Endothelial cell of umbilical vein (primary cell): Measurements from ENCODE around the gene CPZ. TPM values are rescaled to one million over a fixed set of nuclear protein-coding genes. Genes with fewer than 3 reads are reported as not detected.

ENCODE experiments used
- BruUV-seq: library from RNA; stranded (reverse); fragments of 400-500 nt; replicated peaks from 2 replicates; lab custom pipeline; 2021; lab: Mats Ljungman, UMichigan
- CTCF ChIA-PET: fragments of 300-600, 350-600 bp; sonication (Branson Sonifier 250); formaldehyde crosslinking; loops from one replicate; lab custom pipeline; 2021; ENCODE audit warnings: antibody characterized with exemption, inconsistent platforms; lab: Charles Lee
- POLR2A ChIA-PET: fragments of 300-600, 350-600 bp; sonication (Branson Sonifier 250); formaldehyde crosslinking; loops from one replicate; lab custom pipeline; 2021; ENCODE audit warnings: antibody characterized with exemption, inconsistent platforms; lab: Charles Lee
- DNase-seq: peaks from one replicate; pipeline ENCODE4 v3.0.0-alpha.2; 2011; ENCODE audit warnings: low read depth, low spot score
- FAIRE-seq: peaks from 2 replicates; lab custom pipeline; 2011; peaks lifted over from hg19 to GRCh38; lab: Jason Lieb, UNC
- H2AFZ ChIP-seq: 2 replicates; pipeline ENCODE4 v1.6.0; 2012; ENCODE audit warnings: low read depth, low read length, control low read depth, inconsistent platforms
- H3K27ac ChIP-seq: 2 replicates; pipeline ENCODE4 v1.5.1; 2011; ENCODE audit warnings: low read depth, mild to moderate bottlenecking, control low read depth, low read length, moderate library complexity; ENCODE audit not compliant: insufficient read depth
- H3K27me3 ChIP-seq, 2 experiments: 2 replicates each; pipeline versions ENCODE4 v1.6.0 to v1.6.1; 2011; ENCODE audit warnings: low read length in 2 of 2, mixed read lengths in 1 of 2; ENCODE audit not compliant: control insufficient read depth in 2 of 2, insufficient read depth in 2 of 2
- H3K36me3 ChIP-seq, 2 experiments: 2 replicates in 1 of 2; 3 replicates in 1 of 2; pipeline ENCODE4 v1.5.1; 2011; ENCODE audit warnings: low read length in 2 of 2, mild to moderate bottlenecking in 1 of 2, moderate library complexity in 1 of 2; ENCODE audit not compliant: control insufficient read depth in 2 of 2, insufficient read depth in 2 of 2; ENCODE audit errors: extremely low read depth in 1 of 2
- H3K4me1 ChIP-seq: 3 replicates; pipeline ENCODE4 v1.5.1; 2011; ENCODE audit warnings: mild to moderate bottlenecking, low read length; ENCODE audit not compliant: control insufficient read depth, insufficient read depth; ENCODE audit errors: extremely low read depth
- H3K4me2 ChIP-seq: 2 replicates; pipeline ENCODE4 v1.6.1; 2011; ENCODE audit warnings: low read length, control low read depth, mixed read lengths; ENCODE audit not compliant: insufficient read depth
- H3K4me3 ChIP-seq, 3 experiments: fragments of 200-600 bp in 1 of 3; sonication (generic), shearing (Covaris generic) in 1 of 3; replicated peaks in 1 of 3; 2 replicates each; pipeline ENCODE4 v1.5.1; 2011 to 2016; ENCODE audit warnings: control low read depth in 3 of 3, low read length in 3 of 3, mild to moderate bottlenecking in 2 of 3, inconsistent platforms in 1 of 3, low read depth in 1 of 3, moderate library complexity in 1 of 3; ENCODE audit not compliant: insufficient read depth in 1 of 3
- H3K79me2 ChIP-seq: 2 replicates; pipeline ENCODE4 v1.6.0; 2012; ENCODE audit warnings: low read length, inconsistent platforms; ENCODE audit not compliant: control insufficient read depth, insufficient read depth
- H3K9ac ChIP-seq: replicated peaks from 2 replicates; pipeline ENCODE3; 2011; ENCODE audit warnings: low read length, control low read depth; ENCODE audit not compliant: insufficient read depth; ENCODE audit errors: extremely low read depth
- H3K9me1 ChIP-seq: replicated peaks from 3 replicates; pipeline ENCODE4 v1.6.0; 2011; ENCODE audit warnings: mild to moderate bottlenecking, low read length; ENCODE audit not compliant: control insufficient read depth, insufficient read depth; ENCODE audit errors: extremely low read depth
- H3K9me3 ChIP-seq: replicated peaks from 2 replicates; pipeline ENCODE4 v1.5.1; 2012; ENCODE audit warnings: low read length, inconsistent platforms; ENCODE audit not compliant: control insufficient read depth, insufficient read depth
- H4K20me1 ChIP-seq: replicated peaks from 2 replicates; pipeline ENCODE3; 2011; ENCODE audit warnings: mild to moderate bottlenecking, low read length; ENCODE audit not compliant: control insufficient read depth, insufficient read depth; ENCODE audit errors: extremely low read depth
- GATA2 ChIP-seq: IDR thresholded peaks from 2 replicates; pipeline ENCODE4 v1.7.0; 2011; ENCODE audit warnings: low read depth, mild to moderate bottlenecking, moderate library complexity, mixed read lengths, low read length; ENCODE audit not compliant: insufficient read length, insufficient read depth
- JUN ChIP-seq: IDR thresholded peaks from 2 replicates; pipeline ENCODE4 v1.6.1; 2011; ENCODE audit warnings: borderline replicate concordance, low read depth; ENCODE audit not compliant: insufficient read length, insufficient read depth
- MAX ChIP-seq: IDR thresholded peaks from 2 replicates; pipeline ENCODE4 v1.6.1; 2011; ENCODE audit not compliant: insufficient read depth, insufficient read length
- POLR2AphosphoS5 ChIP-seq: IDR thresholded peaks from 2 replicates; pipeline ENCODE4 v1.6.1; 2012; ENCODE audit warnings: low read depth, mild to moderate bottlenecking, control low read depth, low read length, moderate library complexity; ENCODE audit not compliant: insufficient read depth
- dilution Hi-C: fragments of 300-500 bp; cut with MboI; formaldehyde crosslinking; loops from one replicate; pipeline ENCODE4 v1.15.0; 2019; ENCODE audit warnings: low sequenced_read_pairs; ENCODE audit not compliant: extremely low pct_ligation_motif_present
- intact Hi-C: fragments of 100-400 bp; cut with micrococcal nuclease; formaldehyde crosslinking; loops from one replicate; pipeline ENCODE4 v1.10.0; 2022
- polyA plus RNA-seq, 4 experiments: library from polyadenylated mRNA; depleted of rRNA in 3 of 4; stranded (reverse) in 3 of 4; unstranded in 1 of 4; fragments of >200 nt; gene quantifications; 2 replicates each; pipeline versions ENCODE4 v1.2.1 to v1.2.3, GENCODE V29; 2011 to 2012; ENCODE audit warnings: missing spikeins in 1 of 4
- total RNA-seq: library from RNA; stranded (reverse); gene quantifications from 2 replicates; pipeline ENCODE4 v1.2.3, GENCODE V29; 2021

Gene CPZ
- total and polyA plus RNA-seq, 2 donors (not counting 3 experiments of a cell fraction or from before 2014, with no cell fraction given) = not detected

- H3K4me2 ChIP-seq = no peak overlapping the region
- ChIA-PET POLR2A (no interaction called here), CTCF (no interaction called here)
- H3K4me1 ChIP-seq = no peaks in the 10 kb centered on the region
- H3K9me3 ChIP-seq = no peaks in the 10 kb centered on the region
- H3K27me3 ChIP-seq = no peaks in the 10 kb centered on the region
- H3K27ac ChIP-seq = no peak overlapping the region
- dilution Hi-C loops (no loop called here), intact Hi-C loops (no loop called here)
- no TSS peak for BruUV-seq
- H3K9ac ChIP-seq = no peak overlapping the region
- FAIRE-seq (no peak), DNase-seq (no peak)
- no peaks in the 10 kb centered on the region for H3K36me3 ChIP-seq
- TF ChIP-seq JUN = no peak
- no peaks in the 10 kb centered on the region for H3K79me2 ChIP-seq
- no peak overlapping the region for H2AFZ ChIP-seq
- no peak overlapping the region for H3K4me3 ChIP-seq
- H4K20me1 ChIP-seq = no peaks in the 10 kb centered on the region
- H3K9me1 ChIP-seq = no peaks in the 10 kb centered on the region
These were observed 13.8 kb upstream of the CPZ start for GRCh38 chr4:8578717-8579116.

GRCh38 chr4:8579526-8580320 lies 12.8 kb upstream of the CPZ start:
- Histone ChIP-seq H3K79me2 (no peaks in the 10 kb centered on the region), H3K9me1 (no peaks in the 10 kb centered on the region), H3K27me3 (no peaks in the 10 kb centered on the region), H4K20me1 (no peaks in the 10 kb centered on the region), H3K27ac (no peak overlapping the region), H3K9ac (no peak overlapping the region), H2AFZ (no peak overlapping the region), H3K9me3 (no peaks in the 10 kb centered on the region), H3K4me3 (no peak overlapping the region), H3K4me1 (no peaks in the 10 kb centered on the region), H3K36me3 (no peaks in the 10 kb centered on the region), H3K4me2 (no peak overlapping the region)
- dilution Hi-C loops = no loop called here
- FAIRE-seq (no peak), DNase-seq (no peak)
- TF ChIP-seq GATA2 (no peak), MAX (no peak), POLR2AphosphoS5 (no peak)
- no TSS peak for BruUV-seq
- CTCF ChIA-PET = no interaction called here
- intact Hi-C loops = no loop called here
- POLR2A ChIA-PET = no interaction called here
